ENCODE results near the gene PSKH1.
A peak's percentile ranks its signal among the peaks of the same experiment; 100 is the strongest.

The PSKH1 gene

DNA sequence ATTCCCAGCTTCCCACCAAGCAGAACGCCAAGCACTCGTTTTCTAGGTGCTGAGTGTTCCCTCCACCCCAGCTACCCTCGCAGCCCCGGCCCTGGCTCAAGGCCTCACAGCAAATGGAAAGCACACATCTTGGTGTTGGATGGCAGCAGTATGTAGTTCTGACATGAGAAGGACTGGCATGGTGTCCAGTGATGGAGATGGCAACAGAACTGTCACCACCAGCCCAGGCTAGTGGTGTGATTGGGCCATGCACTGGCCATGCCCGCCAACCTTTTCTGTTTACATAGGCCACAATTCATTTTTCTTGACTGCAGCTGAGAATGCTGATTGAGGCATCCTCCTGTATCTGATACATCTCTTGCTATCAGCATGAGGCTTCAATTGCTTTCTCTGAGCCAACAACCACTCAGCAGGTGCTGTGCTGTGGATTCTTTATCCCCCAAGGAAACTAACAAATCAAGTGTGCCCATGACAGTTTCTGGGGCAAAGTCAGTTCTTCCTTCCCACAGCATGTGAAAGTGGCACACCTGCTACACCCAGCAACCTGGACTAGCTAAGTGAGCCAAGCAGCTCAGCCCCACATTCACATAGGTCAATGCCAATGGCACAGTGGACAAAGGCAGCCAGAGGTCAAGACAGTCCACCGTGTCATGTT, 71.5 kb downstream of the PSKH1 start (continued):
- TF ChIP-seq, protein P1, sequence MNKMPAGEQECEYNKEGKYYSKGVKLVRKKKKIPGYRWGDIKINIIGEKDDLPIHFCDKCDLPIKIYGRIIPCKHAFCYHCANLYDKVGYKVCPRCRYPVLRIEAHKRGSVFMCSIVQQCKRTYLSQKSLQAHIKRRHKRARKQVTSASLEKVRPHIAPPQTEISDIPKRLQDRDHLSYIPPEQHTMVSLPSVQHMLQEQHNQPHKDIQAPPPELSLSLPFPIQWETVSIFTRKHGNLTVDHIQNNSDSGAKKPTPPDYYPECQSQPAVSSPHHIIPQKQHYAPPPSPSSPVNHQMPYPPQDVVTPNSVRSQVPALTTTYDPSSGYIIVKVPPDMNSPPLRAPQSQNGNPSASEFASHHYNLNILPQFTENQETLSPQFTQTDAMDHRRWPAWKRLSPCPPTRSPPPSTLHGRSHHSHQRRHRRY (tag by site-specific recombination; IDR thresholded peaks at IDR 0.05) = no peak
- TF ChIP-seq ZNF112 (tag by site-specific recombination; IDR thresholded peaks at IDR 0.05) = no peak
- 0 out of 2 replicates have a peak, but pooled peaks have one; percentile 33 for TF ChIP-seq ZIC2 (tag by site-specific recombination; IDR thresholded peaks at IDR 0.05)
- TF ChIP-seq ZNF596 (tag by site-specific recombination; IDR thresholded peaks at IDR 0.05) = no peak
- TF ChIP-seq, protein P2, sequence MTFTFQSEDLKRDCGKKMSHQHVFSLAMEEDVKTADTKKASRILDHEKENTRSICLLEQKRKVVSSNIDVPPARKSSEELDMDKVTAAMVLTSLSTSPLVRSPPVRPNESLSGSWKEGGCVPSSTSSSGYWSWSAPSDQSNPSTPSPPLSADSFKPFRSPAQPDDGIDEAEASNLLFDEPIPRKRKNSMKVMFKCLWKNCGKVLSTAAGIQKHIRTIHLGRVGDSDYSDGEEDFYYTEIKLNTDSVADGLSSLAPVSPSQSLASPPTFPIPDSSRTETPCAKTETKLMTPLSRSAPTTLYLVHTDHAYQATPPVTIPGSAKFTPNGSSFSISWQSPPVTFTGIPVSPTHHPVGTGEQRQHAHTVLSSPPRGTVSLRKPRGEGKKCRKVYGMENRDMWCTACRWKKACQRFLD (tag by site-specific recombination; IDR thresholded peaks at IDR 0.05) = no peak
- no peak for TF ChIP-seq ZNF776 (tag by site-specific recombination; IDR thresholded peaks at IDR 0.05; ENCODE audit: borderline replicate concordance)
- TF ChIP-seq HOXC10 (CRISPR knock-in tag; IDR thresholded peaks at IDR 0.05) = no peak
- TF ChIP-seq ZNF571 (tag by site-specific recombination; IDR thresholded peaks at IDR 0.05) = no peak
- no peak for TF ChIP-seq TCF7L2 (IDR thresholded peaks at IDR 0.05; ENCODE audit: borderline replicate concordance, low read depth, low read length)
- no peak for TF ChIP-seq IKZF3 (tag by site-specific recombination; IDR thresholded peaks at IDR 0.05)
- TF ChIP-seq ZXDB (tag by site-specific recombination; IDR thresholded peaks at IDR 0.05) = no peak
- no peak for TF ChIP-seq ZNF621 (tag by site-specific recombination; IDR thresholded peaks at IDR 0.05)
- TF ChIP-seq, protein P3, sequence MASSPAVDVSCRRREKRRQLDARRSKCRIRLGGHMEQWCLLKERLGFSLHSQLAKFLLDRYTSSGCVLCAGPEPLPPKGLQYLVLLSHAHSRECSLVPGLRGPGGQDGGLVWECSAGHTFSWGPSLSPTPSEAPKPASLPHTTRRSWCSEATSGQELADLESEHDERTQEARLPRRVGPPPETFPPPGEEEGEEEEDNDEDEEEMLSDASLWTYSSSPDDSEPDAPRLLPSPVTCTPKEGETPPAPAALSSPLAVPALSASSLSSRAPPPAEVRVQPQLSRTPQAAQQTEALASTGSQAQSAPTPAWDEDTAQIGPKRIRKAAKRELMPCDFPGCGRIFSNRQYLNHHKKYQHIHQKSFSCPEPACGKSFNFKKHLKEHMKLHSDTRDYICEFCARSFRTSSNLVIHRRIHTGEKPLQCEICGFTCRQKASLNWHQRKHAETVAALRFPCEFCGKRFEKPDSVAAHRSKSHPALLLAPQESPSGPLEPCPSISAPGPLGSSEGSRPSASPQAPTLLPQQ (tag by site-specific recombination; IDR thresholded peaks at IDR 0.05) = no peak
- TF ChIP-seq, protein P4, sequence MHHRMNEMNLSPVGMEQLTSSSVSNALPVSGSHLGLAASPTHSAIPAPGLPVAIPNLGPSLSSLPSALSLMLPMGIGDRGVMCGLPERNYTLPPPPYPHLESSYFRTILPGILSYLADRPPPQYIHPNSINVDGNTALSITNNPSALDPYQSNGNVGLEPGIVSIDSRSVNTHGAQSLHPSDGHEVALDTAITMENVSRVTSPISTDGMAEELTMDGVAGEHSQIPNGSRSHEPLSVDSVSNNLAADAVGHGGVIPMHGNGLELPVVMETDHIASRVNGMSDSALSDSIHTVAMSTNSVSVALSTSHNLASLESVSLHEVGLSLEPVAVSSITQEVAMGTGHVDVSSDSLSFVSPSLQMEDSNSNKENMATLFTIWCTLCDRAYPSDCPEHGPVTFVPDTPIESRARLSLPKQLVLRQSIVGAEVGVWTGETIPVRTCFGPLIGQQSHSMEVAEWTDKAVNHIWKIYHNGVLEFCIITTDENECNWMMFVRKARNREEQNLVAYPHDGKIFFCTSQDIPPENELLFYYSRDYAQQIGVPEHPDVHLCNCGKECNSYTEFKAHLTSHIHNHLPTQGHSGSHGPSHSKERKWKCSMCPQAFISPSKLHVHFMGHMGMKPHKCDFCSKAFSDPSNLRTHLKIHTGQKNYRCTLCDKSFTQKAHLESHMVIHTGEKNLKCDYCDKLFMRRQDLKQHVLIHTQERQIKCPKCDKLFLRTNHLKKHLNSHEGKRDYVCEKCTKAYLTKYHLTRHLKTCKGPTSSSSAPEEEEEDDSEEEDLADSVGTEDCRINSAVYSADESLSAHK (tag by site-specific recombination; IDR thresholded peaks at IDR 0.05) = peak; percentile 77
- no peak for TF ChIP-seq ZNF670 (tag by site-specific recombination; IDR thresholded peaks at IDR 0.05; ENCODE audit: low read depth)

DNA sequence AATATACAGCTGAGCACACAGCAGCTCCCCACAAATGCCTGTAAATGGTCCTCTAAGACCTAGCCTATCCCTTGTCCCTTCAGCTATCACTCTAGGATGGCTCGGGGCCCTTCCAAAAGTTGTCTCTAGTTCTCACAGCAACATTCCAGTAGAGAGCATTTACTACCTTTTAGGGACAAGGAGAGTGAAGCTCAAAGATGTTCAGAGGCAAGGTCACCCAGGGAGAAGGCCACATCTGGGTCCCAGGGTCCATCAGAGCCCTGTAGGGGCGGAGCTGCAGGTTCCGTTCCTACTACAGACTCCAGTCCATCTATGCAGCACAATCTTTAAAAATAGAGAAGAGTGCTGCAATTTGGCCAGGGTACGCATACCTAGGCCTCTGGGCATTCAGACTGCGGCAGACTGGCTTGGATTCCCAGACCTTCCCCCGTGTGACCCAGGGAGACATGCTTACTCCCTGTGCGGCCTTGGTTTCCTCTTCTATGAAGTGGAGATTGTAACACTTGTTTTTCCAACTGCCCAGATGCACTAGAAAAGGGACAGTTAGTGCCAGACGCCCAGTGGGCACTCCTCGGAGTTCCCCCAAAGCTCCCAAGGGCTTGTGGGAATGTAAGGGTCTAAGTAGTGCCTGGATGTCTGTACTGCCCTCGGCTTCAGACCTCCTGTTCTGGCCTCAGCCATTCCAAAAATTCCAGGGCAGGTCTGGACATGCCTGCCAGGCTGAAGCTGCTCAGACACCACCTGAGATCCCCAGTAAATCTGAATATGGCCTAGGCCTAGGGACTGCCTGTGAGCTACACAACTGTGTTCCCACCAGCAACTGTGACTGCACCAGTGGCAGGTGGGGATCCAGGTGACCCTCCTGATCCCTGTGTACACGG, 72.9 kb downstream of the PSKH1 start:
- H3K9me3 ChIP-seq (ENCODE audit: control insufficient read depth, insufficient read depth, low read depth, low read length) = no peaks in the 10 kb centered on the region
- H3K4me1 ChIP-seq (ENCODE audit: control insufficient read depth, insufficient read depth, low read length) = no peaks in the 10 kb centered on the region; the same call in none of the 2 replicates
- peak overlapping the region; percentile 62 for H3K27ac ChIP-seq (ENCODE audit: extremely low read depth, low read depth, low read length)
- POLR2A ChIA-PET = interaction anchor here (0.5 to 2.3 kb wide), 12 partner anchors 17 to 261 kb away, joined by 3 to 13 read pairs (median 5); partner anchors contain the start of genes DDX28, DUS2, NUTF2 and PSMB10
- peaks cover 0 to 52% of the 10 kb centered on the region in 2 experiments; a peak in 2 of 3 replicates for H3K36me3 ChIP-seq (ENCODE audit: control insufficient read depth in 2 of 2, insufficient read depth in 1 of 2, low read length in 2 of 2)
- peak overlapping the region; percentile 23 for H3K4me3 ChIP-seq (ENCODE audit: low read depth, low read length)
- CTCF ChIA-PET = interaction anchor here (1.0 to 1.2 kb wide), 2 partner anchors 23 to 28 kb away, joined by 4 to 5 read pairs; no protein-coding TSS in a partner anchor
- no peak for TF ChIP-seq ZNF571 (tag by site-specific recombination; IDR thresholded peaks at IDR 0.05)
- no peak for TF ChIP-seq ZNF76 (tag by site-specific recombination; IDR thresholded peaks at IDR 0.05; ENCODE audit: borderline replicate concordance, low read depth)
- TF ChIP-seq ZNF600 (tag by site-specific recombination; IDR thresholded peaks at IDR 0.05) = peak; percentile 69
- TF ChIP-seq KLF8 (tag by site-specific recombination; IDR thresholded peaks at IDR 0.05) = no peak
- TF ChIP-seq FEZF1 (tag by site-specific recombination; IDR thresholded peaks at IDR 0.05) = no peak
- TF ChIP-seq ZNF335 (tag by site-specific recombination; conservative IDR thresholded peaks at IDR 0.05) = 0 out of 2 replicates have a peak, but pooled peaks have one; percentile 10
- TF ChIP-seq ZNF202 (tag by site-specific recombination; IDR thresholded peaks at IDR 0.05; ENCODE audit: borderline replicate concordance) = no peak
- no peak for TF ChIP-seq KLF9 (tag by site-specific recombination; IDR thresholded peaks at IDR 0.05; ENCODE audit: low read depth)
- 0 out of 2 replicates have a peak, but pooled peaks have one; percentile 27 for TF ChIP-seq ZNF792 (tag by site-specific recombination; IDR thresholded peaks at IDR 0.05)
- no peak for TF ChIP-seq ZNF558 (tag by site-specific recombination; IDR thresholded peaks at IDR 0.05)
- TF ChIP-seq, protein P5, sequence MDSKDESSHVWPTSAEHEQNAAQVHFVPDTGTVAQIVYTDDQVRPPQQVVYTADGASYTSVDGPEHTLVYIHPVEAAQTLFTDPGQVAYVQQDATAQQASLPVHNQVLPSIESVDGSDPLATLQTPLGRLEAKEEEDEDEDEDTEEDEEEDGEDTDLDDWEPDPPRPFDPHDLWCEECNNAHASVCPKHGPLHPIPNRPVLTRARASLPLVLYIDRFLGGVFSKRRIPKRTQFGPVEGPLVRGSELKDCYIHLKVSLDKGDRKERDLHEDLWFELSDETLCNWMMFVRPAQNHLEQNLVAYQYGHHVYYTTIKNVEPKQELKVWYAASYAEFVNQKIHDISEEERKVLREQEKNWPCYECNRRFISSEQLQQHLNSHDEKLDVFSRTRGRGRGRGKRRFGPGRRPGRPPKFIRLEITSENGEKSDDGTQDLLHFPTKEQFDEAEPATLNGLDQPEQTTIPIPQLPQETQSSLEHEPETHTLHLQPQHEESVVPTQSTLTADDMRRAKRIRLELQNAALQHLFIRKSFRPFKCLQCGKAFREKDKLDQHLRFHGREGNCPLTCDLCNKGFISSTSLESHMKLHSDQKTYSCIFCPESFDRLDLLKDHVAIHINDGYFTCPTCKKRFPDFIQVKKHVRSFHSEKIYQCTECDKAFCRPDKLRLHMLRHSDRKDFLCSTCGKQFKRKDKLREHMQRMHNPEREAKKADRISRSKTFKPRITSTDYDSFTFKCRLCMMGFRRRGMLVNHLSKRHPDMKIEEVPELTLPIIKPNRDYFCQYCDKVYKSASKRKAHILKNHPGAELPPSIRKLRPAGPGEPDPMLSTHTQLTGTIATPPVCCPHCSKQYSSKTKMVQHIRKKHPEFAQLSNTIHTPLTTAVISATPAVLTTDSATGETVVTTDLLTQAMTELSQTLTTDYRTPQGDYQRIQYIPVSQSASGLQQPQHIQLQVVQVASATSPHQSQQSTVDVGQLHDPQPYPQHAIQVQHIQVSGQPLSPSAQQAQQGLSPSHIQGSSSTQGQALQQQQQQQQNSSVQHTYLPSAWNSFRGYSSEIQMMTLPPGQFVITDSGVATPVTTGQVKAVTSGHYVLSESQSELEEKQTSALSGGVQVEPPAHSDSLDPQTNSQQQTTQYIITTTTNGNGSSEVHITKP (tag by site-specific recombination; IDR thresholded peaks at IDR 0.05) = peak; percentile 32; the same call in 1 of the 2 replicates
